NCI-H2107 treated with DMSO at 0.1 percent for 48 hours (cell line): ENCODE results near the gene TMEM258.

ENCODE experiments used
- DNase-seq: peaks from one replicate; lab custom pipeline; 2025; ENCODE audit not compliant: unreplicated experiment; lab: John Stamatoyannopoulos, UW

Gene TMEM258

DNA sequence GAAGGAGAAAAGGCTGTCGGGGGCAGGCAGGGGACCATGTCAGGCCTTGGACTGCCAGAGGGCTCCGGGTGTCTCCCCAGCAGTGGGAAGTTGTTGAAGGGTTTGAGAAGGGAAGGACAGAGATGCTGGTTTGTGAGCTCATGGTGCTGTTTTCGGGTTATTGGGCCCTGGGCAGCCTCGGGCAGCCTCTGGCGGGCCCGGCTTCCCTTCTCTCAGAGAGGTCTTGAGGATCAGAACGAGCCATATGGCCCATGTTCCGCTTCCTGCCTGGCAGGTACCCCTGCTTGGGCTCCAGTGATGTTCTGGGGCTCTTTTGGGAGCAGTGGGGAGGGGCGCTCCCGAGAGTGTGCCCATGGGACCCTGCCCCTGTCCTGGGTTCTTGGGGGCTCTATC is 30.2 kb downstream of the TMEM258 start:
- DNase-seq: no peak

DNA sequence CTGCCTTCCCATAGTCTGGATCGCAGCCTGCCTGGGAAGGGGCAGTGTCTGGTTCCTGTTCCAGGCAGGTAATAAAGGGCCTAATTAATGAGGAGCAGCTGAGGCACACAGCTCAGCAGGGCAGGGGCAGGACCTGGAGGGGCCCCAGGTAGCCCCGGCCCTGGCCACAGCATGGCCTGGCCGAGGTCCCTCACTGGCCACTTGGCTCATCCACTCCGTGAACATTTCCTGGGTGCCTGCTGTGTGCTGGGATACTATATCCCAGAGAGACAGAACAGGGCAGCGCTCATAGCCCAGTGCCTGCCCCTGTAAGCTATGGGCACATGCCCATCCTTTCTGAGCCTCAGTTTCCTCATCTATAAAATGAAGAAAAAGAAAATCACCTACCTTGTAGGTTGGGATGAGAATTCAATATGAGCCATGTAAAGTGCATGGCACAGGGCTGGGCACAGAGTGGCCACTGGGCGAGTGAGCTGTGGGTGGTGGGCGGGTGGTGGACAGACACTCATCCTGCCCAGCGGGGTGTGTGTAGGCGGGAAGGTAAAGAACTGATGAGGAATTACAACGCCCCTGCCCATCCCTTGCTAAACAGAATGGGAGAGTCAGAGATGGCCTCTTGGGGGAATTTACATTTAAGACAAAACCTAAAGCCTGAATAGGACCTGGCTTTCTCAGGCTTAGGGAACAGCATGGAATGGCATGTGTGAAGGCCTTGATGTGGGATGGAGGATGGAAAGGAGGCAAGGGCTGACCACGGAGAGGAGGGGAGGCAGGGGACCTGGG is 30.8 kb downstream of the TMEM258 start:
- no peak for DNase-seq

DNA sequence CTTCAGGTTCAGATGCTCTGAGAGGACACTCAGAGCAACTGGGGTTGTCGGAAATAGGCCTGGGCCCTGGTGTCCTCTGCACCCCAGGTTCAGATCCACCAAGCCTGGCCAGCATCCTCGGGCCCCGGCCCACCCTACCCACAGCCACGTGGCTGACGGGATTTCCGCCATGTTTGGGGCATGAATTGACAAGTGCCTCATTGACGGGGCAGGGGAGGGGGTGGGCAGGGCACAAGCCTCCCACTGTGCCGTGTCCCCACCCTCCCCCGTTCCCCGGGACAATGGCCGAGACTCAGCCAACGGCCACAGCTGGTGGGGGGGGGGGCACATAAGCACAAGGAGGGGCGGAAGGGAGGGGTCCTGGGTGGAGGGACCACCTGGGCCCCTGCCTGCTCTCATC is 31.5 kb downstream of the TMEM258 start:
- no peak for DNase-seq

DNA sequence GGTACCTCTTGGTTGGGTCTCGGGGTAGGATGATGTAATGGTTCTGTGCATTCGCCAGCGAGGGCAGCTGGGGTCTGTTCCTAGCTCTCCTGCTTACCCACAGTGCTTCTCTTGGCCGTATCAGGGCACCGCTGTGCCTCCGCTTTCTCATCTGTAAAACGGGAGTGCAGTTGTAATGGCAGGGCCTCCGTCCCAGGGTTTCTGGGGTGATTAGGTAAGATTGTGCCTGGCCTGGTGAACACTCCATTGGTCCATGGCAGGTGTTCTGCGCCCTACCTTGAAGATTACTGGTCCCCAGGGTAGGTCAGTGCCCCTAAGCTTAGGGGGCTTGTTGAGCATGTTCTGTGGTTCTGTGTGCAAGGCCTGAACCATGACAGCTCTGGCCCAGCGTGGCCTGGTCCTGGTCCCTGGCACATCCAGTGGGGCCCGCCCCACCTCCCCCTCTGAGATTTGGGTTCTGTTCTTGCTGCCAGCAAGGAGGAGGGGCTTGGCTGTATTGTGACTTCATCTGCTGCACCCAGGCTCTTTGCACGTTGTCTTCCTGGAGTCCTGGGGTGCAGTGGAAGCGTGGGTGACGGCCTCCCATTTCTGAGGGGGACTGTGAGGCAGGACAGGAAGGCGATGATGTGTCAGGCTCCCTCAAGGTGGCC is 35.1 kb downstream of the TMEM258 start:
- DNase-seq: no peak

DNA sequence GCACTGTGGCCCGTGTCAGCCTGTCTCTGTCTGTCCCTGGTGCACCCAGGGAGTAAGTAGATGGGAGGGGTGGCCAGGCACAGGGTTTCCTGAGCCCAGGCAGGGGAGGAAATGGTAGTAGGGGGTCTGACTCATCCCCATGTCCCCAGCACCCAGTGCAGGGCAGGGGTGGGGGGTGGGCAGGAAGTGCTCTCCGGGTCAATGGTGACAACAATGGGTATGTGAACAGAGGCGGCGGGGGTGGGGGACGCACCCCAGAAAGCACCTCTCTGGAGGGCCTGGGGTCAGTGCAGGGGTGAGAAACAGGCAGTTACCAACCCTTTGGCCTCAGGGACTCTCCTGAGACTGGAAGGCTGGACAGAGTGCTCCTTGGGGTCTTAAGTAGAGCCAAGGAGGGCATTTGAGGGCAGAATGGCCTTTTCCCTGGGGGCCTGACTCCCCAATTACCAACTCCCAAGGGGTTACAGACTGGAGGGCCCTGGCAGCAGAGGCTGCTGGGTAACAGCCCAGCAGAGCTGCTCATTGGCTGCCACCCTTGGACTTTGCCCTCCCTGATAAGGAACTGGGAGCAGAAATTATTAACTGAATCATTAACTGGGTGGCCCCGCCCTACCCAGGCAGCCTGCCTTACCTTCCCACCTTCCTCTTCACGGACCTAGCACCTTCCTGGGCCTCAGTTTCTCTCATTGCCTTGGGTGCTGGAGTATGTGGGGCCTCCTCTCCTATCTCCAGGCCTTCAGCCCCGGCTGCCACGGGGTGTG is 35.8 kb downstream of the TMEM258 start:
- DNase-seq: no peak

DNA sequence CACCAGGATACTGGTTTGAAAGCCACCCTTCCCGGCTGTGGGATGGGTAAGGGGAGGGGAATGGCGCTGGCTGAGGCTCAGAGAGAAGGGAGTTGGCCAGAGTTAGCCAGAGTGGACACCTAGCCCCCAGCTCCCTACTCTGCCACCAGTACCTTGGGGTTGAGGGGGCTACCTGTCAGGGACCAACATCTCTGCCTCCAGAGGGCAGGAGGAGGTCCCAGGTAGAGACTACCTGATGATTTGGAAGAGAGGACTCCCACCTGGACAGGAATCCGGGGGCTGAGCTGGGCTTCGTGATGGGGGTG is 36.3 kb downstream of the TMEM258 start:
- no peak for DNase-seq

DNA sequence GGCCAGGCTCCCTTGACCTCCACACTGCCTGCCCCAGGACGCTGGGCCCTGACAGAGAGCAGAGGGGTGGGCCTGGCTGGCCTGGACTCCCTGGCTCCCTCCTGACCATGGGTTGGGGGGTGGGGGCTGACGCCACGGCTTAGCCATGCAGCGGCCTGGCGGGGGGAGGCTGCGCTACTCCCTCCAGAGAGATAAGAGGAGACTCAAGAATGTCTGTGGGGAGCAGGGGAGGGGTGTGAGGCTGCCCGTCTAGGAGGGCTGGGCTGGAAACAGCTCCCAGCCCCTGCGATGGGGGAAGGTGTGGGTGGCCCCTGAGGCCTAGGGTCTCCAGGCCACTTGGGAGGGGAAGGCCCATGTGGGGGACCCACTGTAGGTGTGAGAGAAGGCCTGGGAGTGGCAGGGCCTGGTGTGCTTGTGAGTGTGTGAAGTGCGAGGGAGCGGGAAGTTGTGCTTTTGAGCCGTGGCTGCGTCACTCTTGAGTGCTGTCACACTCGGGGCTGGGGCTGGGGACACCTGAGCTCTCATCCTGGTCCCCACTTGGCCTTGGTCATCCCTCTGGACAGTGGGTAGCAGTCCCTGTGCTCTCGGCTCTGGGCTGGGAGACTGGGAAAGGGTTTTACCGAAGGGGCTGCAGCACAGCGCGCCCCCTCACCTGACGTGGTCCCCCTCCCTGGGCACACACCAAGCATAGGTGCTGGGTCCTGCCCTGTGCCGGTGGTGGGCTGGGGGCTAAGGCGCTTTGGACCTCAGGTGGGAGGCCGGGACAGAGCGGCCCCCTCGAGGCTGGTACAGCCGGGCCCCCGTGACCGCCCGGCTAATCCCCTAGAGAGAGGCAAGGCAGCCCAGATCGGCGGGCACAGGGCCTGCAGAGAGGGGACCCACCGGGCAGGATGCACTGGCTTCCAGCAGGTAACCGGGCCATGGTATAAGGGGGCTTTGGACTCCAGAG is 37.6 kb downstream of the TMEM258 start:
- no peak for DNase-seq

DNA sequence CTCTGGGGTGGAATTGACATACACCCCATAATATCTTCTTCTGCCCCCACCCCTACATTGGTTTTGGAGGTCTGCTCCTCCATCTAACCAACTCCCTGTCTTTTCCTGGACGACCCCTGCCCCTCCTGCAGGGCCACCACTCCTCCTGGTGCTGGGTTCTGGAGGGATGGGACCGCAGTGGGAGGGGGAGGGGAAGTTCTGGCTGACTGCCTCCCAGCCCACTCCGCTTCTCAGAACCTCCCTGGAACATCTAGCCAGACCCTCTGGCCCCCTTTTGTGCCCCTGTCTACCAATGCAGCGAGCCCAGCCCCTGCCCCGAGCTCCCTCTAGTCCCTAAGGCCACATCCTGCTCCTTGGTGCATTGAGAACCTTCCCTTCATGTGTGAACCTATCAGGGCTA is 38.7 kb downstream of the TMEM258 start:
- DNase-seq: no peak

DNA sequence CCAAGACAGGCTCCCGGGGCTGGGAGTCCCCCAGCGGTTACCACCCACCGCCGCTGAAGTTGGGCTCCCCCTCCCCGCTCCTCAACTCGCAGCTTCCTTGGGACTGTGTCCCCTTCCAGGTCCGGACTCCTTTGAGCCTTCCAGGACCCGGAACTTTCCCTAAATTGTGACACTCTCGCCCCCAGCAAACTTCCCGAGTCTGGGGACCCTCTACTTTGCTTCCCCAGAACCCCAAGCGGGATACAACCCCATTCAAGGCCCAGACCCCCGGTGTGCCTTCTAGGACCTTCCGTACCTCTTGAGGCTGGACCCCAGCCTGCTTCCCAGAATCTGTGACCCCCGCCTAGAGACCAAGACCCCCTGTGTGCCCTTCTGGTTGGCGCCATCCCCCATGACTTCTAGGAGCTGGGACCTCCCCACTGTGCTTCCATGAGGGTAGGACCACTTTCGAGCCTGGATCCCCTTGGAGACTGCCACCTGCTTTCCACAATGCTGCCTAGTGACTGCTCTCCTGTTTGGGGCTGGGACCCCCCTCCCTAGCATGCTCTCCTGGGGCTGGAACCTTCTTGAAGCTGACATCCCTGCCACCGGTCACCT is 39.4 kb downstream of the TMEM258 start:
- no peak for DNase-seq

DNA sequence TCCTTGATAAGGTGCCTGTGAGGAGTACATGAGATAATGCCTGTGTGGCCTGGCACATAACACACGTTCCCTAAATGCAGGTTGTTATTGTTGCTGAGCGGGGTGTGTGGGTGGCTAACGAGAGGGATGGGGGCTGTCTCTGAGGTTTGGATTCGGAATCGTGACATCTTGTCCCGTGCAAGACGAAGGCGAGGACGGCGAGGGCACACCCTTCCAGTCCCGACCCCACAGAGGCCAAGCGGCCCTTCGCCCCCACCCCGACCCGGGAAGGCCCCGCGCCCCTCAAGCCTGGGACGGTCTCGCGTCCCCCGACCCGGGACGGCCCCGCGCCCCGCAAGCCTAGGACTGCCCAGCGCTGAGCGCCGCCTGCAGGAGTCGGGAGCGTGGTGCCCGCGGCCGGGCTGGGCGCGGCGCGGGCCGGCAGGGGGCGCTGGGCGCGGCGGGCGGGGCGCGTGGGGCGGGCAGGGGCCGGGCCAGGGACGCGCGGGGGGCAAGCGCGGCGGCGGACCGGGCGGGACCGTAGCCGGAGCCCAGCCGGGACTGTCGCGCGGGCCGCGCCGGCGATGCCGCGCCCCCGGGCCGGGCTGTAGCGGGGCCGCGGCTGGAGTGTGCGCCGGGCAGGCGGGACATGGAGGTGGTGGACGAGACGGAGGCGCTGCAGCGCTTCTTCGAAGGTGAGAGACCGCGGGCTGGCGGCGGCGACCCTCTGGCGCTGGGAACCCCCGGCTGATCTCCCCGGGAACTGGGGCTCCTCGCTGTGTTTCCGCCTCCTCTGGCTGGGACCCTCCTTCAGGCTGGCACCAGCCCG is 40.1 kb downstream of the TMEM258 start, which contains the start of gene MYRF:
Gene MYRF, plus strand, starts transcription at position 520 of the 808 bp plus-strand sequence. Its CDS starts 109 bp downstream, at position 629.
- no peak for DNase-seq

DNA sequence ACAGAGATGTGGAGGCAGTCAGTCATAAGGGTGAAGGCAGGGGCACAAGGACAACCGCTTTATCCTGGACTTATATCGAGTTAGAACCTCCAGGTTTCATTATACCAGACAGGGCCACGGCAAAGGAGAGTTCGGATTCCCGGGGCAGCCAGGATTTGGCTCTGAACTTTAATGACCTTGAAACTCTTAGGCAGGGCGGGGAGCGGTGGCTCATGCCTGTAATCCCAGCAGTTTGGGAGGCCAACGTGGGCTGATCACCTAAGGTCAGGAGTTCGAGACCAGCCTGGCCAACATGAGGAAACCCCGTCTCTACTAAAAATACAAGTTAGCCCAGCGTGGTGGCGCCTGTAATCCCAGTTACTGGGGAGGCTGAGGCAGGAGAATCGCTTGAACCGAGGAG is 41.0 kb downstream of the TMEM258 start:
- DNase-seq: no peak

DNA sequence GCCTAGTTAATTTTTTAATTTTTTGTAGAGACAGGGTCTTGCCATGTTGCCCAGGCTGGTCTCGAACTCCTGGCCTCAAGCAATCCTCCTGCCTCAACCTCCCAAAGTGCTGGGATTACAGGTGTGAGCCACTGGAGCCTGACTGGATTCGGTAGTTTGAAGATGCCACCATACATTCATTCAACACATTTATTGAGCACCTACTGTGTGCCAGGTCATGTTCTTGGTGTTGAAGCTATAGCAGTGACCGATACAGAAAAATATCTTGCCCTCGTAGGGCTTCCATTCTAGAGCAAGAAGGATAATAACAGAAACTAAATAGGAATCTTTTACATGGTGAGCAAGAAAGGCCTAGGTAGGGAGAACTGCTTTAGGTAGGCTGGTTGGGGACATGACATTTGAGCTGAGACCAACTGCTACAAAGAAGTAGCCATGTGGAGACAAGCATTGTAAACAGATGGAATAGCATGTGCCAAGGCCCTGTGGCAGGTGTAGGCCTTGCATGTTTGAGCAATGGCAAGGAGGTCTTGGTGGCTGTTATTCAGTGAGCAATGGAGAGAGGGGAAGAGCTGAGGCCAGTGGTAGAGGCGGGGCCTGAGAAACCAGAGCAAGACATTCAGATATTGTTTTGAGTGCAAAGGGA is 41.6 kb downstream of the TMEM258 start:
- no peak for DNase-seq

DNA sequence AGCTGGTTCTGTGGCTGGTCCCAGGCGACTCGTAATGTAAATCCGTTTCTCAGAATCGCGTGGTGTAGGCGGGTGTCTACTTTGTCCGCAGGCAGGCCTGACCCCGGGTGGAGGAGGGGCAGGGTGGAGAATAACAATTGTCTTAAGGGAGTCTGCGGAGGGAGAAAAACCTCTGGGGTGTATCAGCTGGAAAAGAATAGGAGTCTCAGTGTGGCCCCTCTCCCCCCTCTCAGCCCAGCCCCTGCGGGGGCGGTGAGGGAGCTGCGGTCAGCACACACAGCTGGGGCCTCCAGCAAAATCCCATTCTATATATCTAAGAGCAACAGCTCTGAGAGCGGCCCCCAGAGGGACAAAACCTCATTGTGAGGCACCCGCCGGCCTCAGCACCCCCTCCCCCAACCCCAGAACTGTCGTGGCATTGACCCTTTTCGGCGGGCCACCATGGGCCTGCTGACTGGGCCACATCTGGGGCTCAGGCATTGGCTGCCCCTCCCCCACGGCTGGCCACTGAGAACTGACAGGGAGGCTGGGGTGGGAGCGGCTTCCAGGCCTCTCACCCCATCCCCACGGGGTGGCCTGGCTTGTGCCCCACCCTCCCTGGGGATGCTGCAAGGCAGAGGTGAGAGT is 42.7 kb downstream of the TMEM258 start:
- DNase-seq: no peak

DNA sequence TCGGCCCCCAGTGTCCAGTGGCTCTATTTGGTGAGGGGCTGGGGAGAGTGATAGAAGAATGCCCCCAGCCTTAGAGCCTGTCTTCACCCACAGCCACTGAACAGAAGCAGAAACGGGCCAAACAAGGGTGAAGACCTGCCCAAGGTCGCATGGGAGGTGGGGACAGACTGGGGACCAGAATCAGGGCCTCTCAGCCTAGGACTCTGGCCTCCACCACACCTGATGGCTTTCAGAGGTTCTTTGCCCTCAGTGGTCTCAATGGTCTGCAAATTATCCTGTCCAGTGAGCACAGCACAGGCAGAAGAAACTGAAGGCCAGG is 44.5 kb downstream of the TMEM258 start:
- no peak for DNase-seq

DNA sequence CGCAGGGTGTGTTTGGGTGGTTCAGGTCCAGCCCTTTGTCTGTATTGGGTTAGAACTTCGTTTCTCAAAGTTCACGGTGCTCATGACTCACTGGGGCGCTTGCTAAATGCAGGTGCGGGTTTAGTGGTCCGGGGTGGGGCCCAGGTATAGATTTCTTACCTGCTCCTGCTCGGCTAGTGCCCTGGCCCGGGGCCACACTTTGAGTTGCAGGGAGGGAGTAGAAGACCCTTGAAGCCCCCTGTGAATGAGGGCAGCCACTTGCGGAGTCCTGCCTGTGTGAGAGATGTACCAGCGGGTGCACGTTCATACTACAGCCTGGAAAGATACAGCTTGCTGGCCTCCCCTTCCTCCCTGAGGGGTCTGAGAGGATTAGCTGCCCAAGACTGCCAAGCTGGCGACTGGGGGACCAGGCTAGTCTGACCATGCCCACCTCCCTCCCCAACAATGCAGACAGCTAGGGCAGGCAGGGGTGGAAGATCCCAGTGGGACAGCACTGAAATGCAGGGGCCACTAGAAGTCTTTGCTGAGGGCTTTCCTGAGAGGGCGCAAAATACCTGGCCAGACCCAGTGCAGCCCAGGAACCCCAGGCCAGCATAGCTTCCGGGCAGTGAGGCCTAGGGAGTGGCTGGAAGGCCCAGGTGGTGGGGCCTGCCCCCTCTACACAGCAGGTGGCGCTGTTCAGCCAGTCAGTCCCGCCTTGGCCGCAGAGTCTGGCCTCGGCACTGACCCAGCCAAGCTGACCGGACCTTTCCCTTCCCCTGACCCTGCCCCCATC is 45.0 kb downstream of the TMEM258 start:
- DNase-seq: no peak

DNA sequence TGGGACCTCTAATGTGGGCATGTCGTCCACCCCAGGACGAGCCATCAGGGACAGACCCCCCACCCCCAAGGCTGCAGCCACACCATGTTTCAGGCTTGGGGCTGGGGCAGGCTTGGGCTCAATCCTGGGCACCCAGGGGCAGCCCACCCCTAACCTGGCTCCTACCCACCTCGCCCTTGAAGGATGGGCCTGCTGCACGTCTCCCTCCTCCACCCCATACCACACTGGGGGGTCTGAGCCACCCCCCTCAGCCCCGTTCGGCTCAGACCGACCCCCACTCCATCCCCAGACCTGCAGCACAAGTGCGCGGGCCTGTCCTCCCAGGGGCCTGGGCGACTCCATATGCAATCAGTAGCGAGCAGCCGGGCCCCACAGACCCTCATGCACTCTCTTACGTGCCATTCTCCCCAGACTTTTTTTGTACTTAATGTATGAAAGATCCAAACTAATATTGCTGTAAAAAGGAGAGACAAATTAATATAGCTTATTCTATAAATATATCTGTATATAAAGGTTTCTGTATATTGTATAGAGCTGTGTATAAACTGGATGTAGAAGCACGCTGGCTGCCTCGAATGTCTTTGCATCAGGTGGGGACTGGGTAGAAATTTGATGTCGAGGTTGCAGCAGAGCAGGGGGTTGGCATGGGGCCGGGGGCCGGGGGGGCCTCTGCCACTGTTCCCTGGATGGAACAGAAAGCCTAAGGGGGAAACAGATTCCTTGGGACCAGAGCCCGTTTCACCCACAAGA is 45.8 kb downstream of the TMEM258 start:
- no peak for DNase-seq

DNA sequence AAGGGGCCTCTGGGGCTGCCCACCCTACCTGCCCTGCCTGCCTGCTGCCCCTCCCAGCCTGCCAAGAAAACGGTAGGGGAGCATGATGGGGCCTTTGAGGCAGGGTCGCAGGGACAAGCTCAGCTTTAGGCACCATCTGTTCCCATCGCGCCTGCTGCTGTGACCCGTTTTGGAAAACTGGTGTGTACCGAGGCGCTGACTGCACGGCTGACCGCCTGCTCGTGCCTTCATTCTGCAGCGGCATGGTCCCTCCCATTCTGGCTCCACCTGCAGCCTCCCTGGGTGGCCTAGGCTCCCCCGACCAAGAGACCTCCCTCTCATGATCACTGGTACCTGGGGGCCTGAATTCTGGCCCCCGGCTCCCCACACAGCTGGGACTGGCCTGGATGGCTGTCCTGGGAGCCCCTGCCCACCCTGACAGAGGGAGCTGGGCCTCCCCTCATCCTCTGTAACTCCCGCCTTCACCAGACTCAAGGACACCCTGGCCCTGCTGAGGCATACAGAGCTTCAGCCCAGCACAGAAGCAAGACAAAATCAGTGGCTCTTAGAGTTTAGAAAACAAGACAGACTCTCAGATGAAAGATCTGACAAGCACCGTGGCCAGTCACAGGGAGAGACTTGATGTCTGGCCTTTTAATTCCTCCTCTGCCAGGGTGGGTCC is 46.5 kb downstream of the TMEM258 start:
- DNase-seq: no peak
